ENCODE measurements around the gene PI16. TPM values are rescaled to one million over a fixed set of nuclear protein-coding genes. Genes with fewer than 3 reads are reported as not detected.

Gene PI16
- total and polyA plus RNA-seq, 8 donors = 0.15 to 2.5 (median 0.70) TPM

GRCh38 chr6:37008484-37009465, 54.2 kb downstream of the PI16 start:
- H3K36me3 ChIP-seq = peaks cover 0 to 25% of the 10 kb centered on the region in 2 donors
- H3K27me3 ChIP-seq = no peaks in the 10 kb centered on the region
- H3K4me3 ChIP-seq = peak overlapping the region in 1 of 2 donors; percentile 55
- DNase-seq = peak in 1 of 4 donors; percentile 68
- intact Hi-C loops (cut with DNase I) = no loop called here
- H3K4me1 ChIP-seq = peaks cover 0 to 12% of the 10 kb centered on the region in 2 donors
- ATAC-seq = peak; percentile 48
- TF ChIP-seq CTCF (IDR thresholded peaks at IDR 0.05) = no peak
- H3K9me3 ChIP-seq = no peaks in the 10 kb centered on the region
- peak overlapping the region in 1 of 2 donors; percentile 79 for H3K27ac ChIP-seq

GRCh38 chr6:37010402-37010892, 55.9 kb downstream of the PI16 start:
- peaks cover 0 to 12% of the 10 kb centered on the region in 2 donors for H3K4me1 ChIP-seq
- H3K36me3 ChIP-seq = peaks cover 0 to 40% of the 10 kb centered on the region in 2 donors
- intact Hi-C loops (cut with DNase I) = no loop called here
- no peak for TF ChIP-seq CTCF (IDR thresholded peaks at IDR 0.05)
- H3K27ac ChIP-seq = no peak overlapping the region
- H3K9me3 ChIP-seq = no peaks in the 10 kb centered on the region
- peak in 1 of 4 donors; percentile 45 for DNase-seq
- ATAC-seq = no peak
- H3K4me3 ChIP-seq = no peak overlapping the region
- no peaks in the 10 kb centered on the region for H3K27me3 ChIP-seq

- Histone ChIP-seq H3K36me3 (peaks cover 0 to 45% of the 10 kb centered on the region in 2 donors), H3K4me1 (peaks cover 0 to 12% of the 10 kb centered on the region in 2 donors), H3K27me3 (no peaks in the 10 kb centered on the region), H3K4me3 (no peak overlapping the region), H3K9me3 (no peaks in the 10 kb centered on the region), H3K27ac (no peak overlapping the region)
- intact Hi-C loops (cut with DNase I) = no loop called here
- DNase-seq (peak in 1 of 4 donors; percentile 53), ATAC-seq (no peak)
- TF ChIP-seq CTCF (IDR thresholded peaks at IDR 0.05) = no peak
Observed at GRCh38 chr6:37011656-37012378, 57.3 kb downstream of the PI16 start.

GRCh38 chr6:37013516-37014491, 59.3 kb downstream of the PI16 start:
- intact Hi-C loops (cut with DNase I) = no loop called here
- Histone ChIP-seq H3K9me3 (no peaks in the 10 kb centered on the region), H3K27me3 (no peaks in the 10 kb centered on the region), H3K4me1 (peaks cover 0 to 24% of the 10 kb centered on the region in 2 donors), H3K27ac (no peak overlapping the region), H3K4me3 (no peak overlapping the region), H3K36me3 (peaks cover 0 to 45% of the 10 kb centered on the region in 2 donors)
- DNase-seq (peak in 1 of 4 donors; percentile 72), ATAC-seq (no peak)
- TF ChIP-seq CTCF (IDR thresholded peaks at IDR 0.05) = no peak

Other genes starting within 250 kb of the PI16 start
- gene CPNE5, start 115.3 kb upstream of the PI16 start, total RNA-seq = 1 to 10 TPM; 1.2 to 1.9 TPM
- 1 to 10 TPM; 6.3 to 7.3 (median 6.8) TPM for gene CPNE5, start 115.3 kb upstream of the PI16 start, polyA plus RNA-seq (ENCODE audit: insufficient read length in 6 of 6)
- 10 to 100 TPM; 19.6 to 24.5 TPM for gene PPIL1, start 79.9 kb upstream of the PI16 start, total RNA-seq
- gene PPIL1, start 79.9 kb upstream of the PI16 start, polyA plus RNA-seq (ENCODE audit: insufficient read length in 6 of 6) = 10 to 100 TPM; 31.9 to 45.3 (median 36.5) TPM
- gene C6orf89, start 68.8 kb upstream of the PI16 start, total RNA-seq = 10 to 100 TPM; 53.3 to 59.6 TPM
- 10 to 100 TPM; 43.8 to 50.4 (median 46.5) TPM for gene C6orf89, start 68.8 kb upstream of the PI16 start, polyA plus RNA-seq (ENCODE audit: insufficient read length in 6 of 6)
- 100 to 1,000 TPM; 189 to 192 TPM for gene MTCH1, start 31.5 kb downstream of the PI16 start, total RNA-seq
- 100 to 1,000 TPM; 145 to 187 (median 157) TPM for gene MTCH1, start 31.5 kb downstream of the PI16 start, polyA plus RNA-seq (ENCODE audit: insufficient read length in 6 of 6)
- 10 to 100 TPM; 24.7 to 60.3 TPM for gene FGD2, start 50.9 kb downstream of the PI16 start, total RNA-seq
- gene FGD2, start 50.9 kb downstream of the PI16 start, polyA plus RNA-seq (ENCODE audit: insufficient read length in 6 of 6) = 1 to 10 TPM; 3.9 to 5.2 (median 4.5) TPM
- gene PIM1, start 215.4 kb downstream of the PI16 start, total RNA-seq = 10 to 100 TPM; 42.2 to 89.8 TPM
- gene PIM1, start 215.4 kb downstream of the PI16 start, polyA plus RNA-seq (ENCODE audit: insufficient read length in 6 of 6) = 10 to 100 TPM; 13.1 to 21.5 (median 20.3) TPM

Data from left lung (tissue), 10 donors.